HG03432 (cell line): ENCODE data around the gene RNASE9.
"Not testable (repeated sequence)": the region's sequence is repeated elsewhere in the genome, so short reads cannot be mapped to it uniquely, and the experiment has no call there.

Source experiments
- ATAC-seq: cut with Tn5 transposase; IDR thresholded peaks from one replicate; pipeline ENCODE4 v1.9.1; 2021; ENCODE audit warnings: mild to moderate bottlenecking, moderate library complexity; ENCODE audit not compliant: unreplicated experiment

RNASE9 gene

DNA sequence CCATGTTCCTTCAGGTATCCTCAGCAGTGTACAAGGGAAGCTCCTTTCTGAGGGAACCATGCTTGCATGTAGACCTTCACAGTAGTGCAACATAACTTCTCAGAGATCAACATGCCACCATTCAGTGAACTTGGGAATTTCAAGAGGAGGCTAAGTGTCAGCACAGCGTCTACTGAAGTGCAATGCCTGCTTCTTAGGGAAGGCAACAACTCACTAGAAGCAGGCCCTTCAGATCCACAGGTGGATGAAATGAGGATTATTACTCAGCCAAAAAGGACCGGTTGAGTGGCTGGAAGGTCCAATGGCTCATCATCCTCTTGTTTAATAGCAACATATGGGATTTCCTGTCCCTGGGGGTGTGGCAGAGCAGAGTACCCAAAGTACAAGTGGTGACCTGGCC lies 36.8 kb downstream of the RNASE9 start:
- ATAC-seq: no peak

DNA sequence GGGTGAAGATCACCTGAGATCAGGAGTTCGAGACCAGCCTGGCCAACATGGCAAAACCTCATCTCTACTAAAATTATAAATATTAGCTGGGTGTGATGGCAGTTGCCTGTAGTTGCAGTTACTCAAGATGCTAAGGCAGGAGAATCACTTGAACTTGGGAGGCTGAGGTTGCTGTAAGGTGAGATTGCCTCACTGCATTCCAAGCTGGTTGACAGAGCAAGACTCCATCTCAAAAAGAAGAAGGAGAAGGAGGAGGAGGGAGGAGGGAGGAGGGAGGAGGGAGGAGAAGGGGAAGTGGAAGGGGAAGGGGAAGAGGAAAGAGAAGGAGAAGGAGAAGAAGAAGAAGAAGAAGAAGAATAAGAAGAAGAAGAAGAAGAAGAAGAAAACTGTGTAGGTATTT lies 38.5 kb downstream of the RNASE9 start:
- no peak for ATAC-seq

- no peak for ATAC-seq
These were observed 43.9 kb downstream of the RNASE9 start for GRCh38 chr14:20516921-20517320.

GRCh38 chr14:20515846-20516245 lies 45.0 kb downstream of the RNASE9 start:
- ATAC-seq: no peak

DNA sequence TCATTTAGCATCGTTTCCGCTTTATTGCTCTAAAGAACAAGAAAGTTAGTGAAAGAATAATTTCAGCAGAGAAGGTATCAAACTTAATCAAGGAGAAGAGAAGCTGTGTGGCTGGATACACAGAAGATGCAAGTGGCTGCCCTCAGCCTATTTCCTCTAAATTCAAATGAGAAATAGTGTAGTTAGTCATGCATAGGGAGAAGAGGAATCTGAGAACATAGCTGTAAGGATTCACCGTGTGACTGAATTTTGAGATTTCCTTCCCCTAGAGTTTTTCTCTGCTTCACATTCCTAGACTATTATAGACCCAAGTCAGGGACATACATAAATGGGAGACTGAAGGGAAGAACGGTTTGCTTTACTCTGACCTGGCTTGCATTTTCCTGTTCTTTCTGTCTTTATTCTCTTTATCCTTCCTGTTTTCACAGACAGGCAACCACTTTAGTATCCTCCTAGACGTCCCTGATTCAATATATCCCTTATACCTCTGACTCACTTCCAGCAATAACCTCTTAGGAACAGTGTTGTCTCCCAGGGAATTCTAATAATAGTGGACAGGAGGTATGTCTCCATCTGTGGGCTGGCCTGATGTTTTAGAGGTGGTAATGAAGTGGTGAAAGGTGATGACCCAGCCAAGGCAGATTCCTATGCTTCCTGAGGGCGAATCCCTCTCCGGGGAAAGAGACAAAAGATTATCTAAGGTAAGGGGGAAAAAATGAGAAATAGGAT lies 48.5 kb downstream of the RNASE9 start:
- ATAC-seq: no peak

DNA sequence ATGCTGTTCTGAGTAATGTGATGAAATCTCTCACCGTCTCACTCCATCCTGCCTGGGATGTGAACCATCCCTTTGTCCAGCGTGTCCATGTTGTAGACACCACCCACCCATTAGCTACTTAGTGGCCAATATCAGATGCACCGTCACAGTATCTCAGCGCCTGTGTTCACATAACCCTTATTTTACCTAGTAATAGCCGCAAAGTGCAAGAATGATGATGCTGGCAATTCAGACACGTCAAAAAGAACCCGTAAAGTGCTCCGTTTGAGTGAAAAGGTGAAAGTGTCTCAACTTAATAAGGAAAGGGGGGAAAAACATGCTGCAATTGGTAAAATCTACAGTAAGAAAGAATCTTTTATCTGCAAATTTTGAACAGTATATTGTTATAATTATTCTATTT lies 52.5 kb downstream of the RNASE9 start:
- no peak for ATAC-seq

DNA sequence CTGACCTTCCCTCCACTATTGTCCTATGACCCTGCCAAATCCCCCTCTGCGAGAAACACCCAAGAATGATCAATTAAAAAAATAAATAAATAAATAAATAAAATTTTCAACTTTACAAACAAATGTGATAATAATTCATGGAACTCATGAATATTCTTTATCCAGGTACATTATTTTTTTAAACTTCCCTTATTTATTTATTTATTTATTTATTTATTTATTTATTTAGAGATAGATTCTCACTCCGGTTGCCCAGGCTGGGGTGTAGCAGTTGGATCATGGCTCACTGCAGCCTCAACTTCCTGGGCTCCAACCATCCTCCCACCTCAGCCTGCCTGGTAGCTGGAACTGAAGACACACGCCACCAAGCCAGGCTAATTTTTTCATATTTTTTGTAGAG lies 53.3 kb downstream of the RNASE9 start:
- ATAC-seq: not testable (repeated sequence)

DNA sequence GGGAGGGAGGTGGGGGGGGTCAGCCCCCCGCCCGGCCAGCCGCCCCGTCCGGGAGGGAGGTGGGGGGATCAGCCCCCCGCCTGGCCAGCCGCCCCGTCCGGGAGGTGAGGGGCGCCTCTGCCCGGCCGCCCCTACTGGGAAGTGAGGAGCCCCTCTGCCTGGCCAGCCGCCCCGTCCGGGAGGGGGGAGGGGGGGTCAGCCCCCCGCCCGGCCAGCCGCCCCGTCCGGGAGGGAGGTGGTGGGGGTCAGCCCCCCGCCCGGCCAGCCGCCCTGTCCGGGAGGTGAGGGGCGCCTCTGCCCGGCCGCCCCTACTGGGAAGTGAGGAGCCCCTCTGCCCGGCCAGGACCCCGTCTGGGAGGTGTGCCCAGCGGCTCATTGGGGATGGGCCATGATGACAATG lies 54.1 kb downstream of the RNASE9 start:
- ATAC-seq: not testable (repeated sequence)

- ATAC-seq: not testable (repeated sequence)
These were observed 54.6 kb downstream of the RNASE9 start for GRCh38 chr14:20506276-20506675.
